ENCODE measurements around the gene TRIM67. TPM values are rescaled to one million over a fixed set of nuclear protein-coding genes. Genes with fewer than 3 reads are reported as not detected.

TRIM67 gene
- total RNA-seq, 1 experiment from 2014 or later, result not detected

DNA sequence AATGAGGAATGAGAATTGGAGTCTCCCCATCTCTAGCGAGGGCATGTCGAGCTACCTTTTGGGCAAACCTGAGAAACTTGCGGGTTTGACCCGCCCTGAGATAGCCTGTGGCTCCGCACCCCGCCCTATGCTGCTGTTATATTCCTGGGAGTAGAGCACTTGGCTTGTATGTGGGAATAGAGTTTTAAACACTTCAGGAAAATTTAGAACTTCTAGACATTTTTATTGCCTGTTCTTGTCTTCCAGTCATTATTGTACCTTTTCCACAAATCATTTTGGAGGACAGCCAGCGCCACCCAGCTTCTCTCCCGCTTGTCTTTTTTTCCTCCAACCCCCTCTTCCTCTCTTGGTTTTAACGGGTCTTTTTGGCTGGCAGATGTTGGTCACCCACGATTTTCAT, 79.9 kb downstream of the TRIM67 start:
- Histone ChIP-seq H4K20me1 (ENCODE audit: insufficient read depth) (no peaks in the 10 kb centered on the region), H3K27ac (peak overlapping the region; percentile 6; the same call in 1 of the 2 replicates), H3K9me3 (ENCODE audit: insufficient read depth, low read depth) (no peaks in the 10 kb centered on the region), H3K79me2 (ENCODE audit: low read depth) (peaks cover 60% of the 10 kb centered on the region), H2AFZ (peak overlapping the region; percentile 100), H3K4me3 (peak overlapping the region; percentile 98), H3K4me2 (peak overlapping the region; percentile 92), H3K9me2 (ENCODE audit: insufficient read depth) (no peaks in the 10 kb centered on the region), H3K27me3 (ENCODE audit: insufficient read depth, low read depth) (no peaks in the 10 kb centered on the region), H3F3A (ENCODE audit: insufficient read depth, low read depth) (no peaks in the 10 kb centered on the region), H3K4me1 (replicated peaks; ENCODE audit: insufficient read depth) (peaks cover 19% of the 10 kb centered on the region), H3K36me3 (ENCODE audit: low read depth) (peaks cover 21% of the 10 kb centered on the region; the same call in 1 of the 2 replicates)
- intact Hi-C loops (cut with micrococcal nuclease; ENCODE audit: unreplicated experiment), result loop anchor here (1.0 to 5.0 kb wide), 3 partner anchors 30 to 286 kb away; partner anchors contain the start of gene TSNAX
- peak in 1 of 2 experiments; percentile 8 for DNase-seq
- no TSS peak for BruUV-seq (replicated peaks)
- ChIA-PET POLR2A (ENCODE audit: unreplicated experiment) (interaction anchor here (0.6 to 0.9 kb wide), 3 partner anchors 14 to 373 kb away, joined by 4 to 15 read pairs (median 4); partner anchors contain the start of genes EXOC8 and SPRTN), CTCF (interaction anchor here (0.6 to 0.7 kb wide), 2 partner anchors 8 to 155 kb away, joined by 3 to 4 read pairs; no protein-coding TSS in a partner anchor)
- TF ChIP-seq, protein P1, sequence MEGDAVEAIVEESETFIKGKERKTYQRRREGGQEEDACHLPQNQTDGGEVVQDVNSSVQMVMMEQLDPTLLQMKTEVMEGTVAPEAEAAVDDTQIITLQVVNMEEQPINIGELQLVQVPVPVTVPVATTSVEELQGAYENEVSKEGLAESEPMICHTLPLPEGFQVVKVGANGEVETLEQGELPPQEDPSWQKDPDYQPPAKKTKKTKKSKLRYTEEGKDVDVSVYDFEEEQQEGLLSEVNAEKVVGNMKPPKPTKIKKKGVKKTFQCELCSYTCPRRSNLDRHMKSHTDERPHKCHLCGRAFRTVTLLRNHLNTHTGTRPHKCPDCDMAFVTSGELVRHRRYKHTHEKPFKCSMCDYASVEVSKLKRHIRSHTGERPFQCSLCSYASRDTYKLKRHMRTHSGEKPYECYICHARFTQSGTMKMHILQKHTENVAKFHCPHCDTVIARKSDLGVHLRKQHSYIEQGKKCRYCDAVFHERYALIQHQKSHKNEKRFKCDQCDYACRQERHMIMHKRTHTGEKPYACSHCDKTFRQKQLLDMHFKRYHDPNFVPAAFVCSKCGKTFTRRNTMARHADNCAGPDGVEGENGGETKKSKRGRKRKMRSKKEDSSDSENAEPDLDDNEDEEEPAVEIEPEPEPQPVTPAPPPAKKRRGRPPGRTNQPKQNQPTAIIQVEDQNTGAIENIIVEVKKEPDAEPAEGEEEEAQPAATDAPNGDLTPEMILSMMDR (conservative IDR thresholded peaks at IDR 0.05), result no peak
- TF ChIP-seq EZH2 (IDR thresholded peaks at IDR 0.05; ENCODE audit: low read depth), result no peak

DNA sequence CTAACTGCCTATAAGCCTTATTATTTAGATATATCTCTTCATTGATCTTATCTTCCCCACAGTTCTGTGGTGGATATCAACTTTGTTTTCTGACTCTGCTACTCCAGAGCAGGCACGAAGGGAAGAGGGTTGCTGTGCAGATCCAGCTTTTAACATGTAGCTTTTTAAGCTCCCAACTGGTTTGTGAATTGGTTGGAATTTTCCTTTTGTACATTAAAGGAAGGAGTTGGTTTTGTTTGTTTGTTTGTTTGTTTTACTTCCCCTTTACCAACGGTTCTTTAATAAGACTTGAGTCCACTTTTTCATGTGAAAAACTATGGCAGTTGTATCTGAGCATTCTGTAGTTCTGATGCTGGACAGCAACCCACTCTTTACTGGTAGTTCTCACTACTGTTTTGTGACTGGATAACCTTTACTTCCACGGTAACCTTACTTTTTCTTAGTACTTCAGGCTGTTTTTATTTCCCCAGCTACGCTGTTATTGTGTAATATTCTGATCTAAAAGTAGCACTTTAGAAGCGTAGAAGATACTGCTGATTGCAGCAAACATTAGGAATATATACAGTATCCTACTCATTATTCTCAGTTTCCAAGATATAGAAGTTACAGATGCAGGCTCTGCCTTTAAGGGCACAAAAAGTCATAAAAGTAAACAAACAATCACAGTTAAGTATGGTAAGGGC, 80.8 kb downstream of the TRIM67 start:
- no peak for DNase-seq
- H3K4me1 ChIP-seq (replicated peaks; ENCODE audit: insufficient read depth), result peaks cover 19% of the 10 kb centered on the region
- H3K36me3 ChIP-seq (ENCODE audit: low read depth), result peaks cover 19% of the 10 kb centered on the region; the same call in 1 of the 2 replicates
- H3K4me2 ChIP-seq, result peak overlapping the region; percentile 92
- no peaks in the 10 kb centered on the region for H3K9me2 ChIP-seq (ENCODE audit: insufficient read depth)
- H2AFZ ChIP-seq, result peak overlapping the region; percentile 100; the same call in 1 of the 2 replicates
- H3K4me3 ChIP-seq, result peak overlapping the region; percentile 98
- H3K27me3 ChIP-seq (ENCODE audit: insufficient read depth, low read depth), result no peaks in the 10 kb centered on the region
- no peak overlapping the region for H3K27ac ChIP-seq
- no peaks in the 10 kb centered on the region for H3F3A ChIP-seq (ENCODE audit: insufficient read depth, low read depth)
- H4K20me1 ChIP-seq (ENCODE audit: insufficient read depth), result no peaks in the 10 kb centered on the region
- H3K79me2 ChIP-seq (ENCODE audit: low read depth), result peaks cover 64% of the 10 kb centered on the region
- POLR2A ChIA-PET (ENCODE audit: unreplicated experiment), result no interaction called here
- BruUV-seq (replicated peaks), result no TSS peak
- TF ChIP-seq, protein P1 (conservative IDR thresholded peaks at IDR 0.05), result no peak
- TF ChIP-seq EZH2 (IDR thresholded peaks at IDR 0.05; ENCODE audit: low read depth), result no peak
- intact Hi-C loops (cut with micrococcal nuclease; ENCODE audit: unreplicated experiment), result loop anchor here (5.0 kb wide), 1 partner anchor 285 kb away; the partner anchor contains the start of gene TSNAX
- H3K9me3 ChIP-seq (ENCODE audit: insufficient read depth, low read depth), result no peaks in the 10 kb centered on the region
- CTCF ChIA-PET, result interaction anchor here (0.5 to 0.6 kb wide), 2 partner anchors 7 to 15 kb away, joined by 3 read pairs; no protein-coding TSS in a partner anchor

DNA sequence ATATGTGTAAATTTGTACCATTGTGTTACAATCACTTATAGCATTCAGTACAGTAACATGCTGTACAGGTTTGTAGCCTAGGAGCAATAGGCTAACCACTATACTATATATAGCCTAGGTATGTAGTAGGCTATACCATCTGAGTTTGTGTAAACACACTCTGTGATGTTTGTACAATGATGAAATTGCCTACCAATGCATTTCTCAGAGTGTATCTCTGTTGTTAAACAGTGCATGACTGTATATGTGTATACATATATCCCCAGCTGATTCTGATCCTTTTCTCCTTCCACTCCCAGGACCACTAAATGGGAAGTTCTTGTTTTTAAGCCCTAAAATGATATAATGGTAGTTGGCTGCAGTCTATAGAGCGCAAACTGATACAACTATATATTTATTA, 86.9 kb downstream of the TRIM67 start:
- no peaks in the 10 kb centered on the region for H3K4me1 ChIP-seq (replicated peaks; ENCODE audit: insufficient read depth)
- no peak overlapping the region for H3K4me3 ChIP-seq
- H3K4me2 ChIP-seq, result no peak overlapping the region
- H3F3A ChIP-seq (ENCODE audit: insufficient read depth, low read depth), result no peaks in the 10 kb centered on the region
- no peaks in the 10 kb centered on the region for H3K9me2 ChIP-seq (ENCODE audit: insufficient read depth)
- CTCF ChIA-PET, result no interaction called here
- no peak overlapping the region for H2AFZ ChIP-seq
- TF ChIP-seq, protein P1 (conservative IDR thresholded peaks at IDR 0.05), result no peak
- TF ChIP-seq EZH2 (IDR thresholded peaks at IDR 0.05; ENCODE audit: low read depth), result no peak
- intact Hi-C loops (cut with micrococcal nuclease; ENCODE audit: unreplicated experiment), result no loop called here
- POLR2A ChIA-PET (ENCODE audit: unreplicated experiment), result no interaction called here
- 0 out of 2 replicates have a peak, but pooled peaks cover 4% of the 10 kb centered on the region for H4K20me1 ChIP-seq (ENCODE audit: insufficient read depth)
- BruUV-seq (replicated peaks), result no TSS peak
- peaks cover 21% of the 10 kb centered on the region; the same call in 1 of the 2 replicates for H3K79me2 ChIP-seq (ENCODE audit: low read depth)
- no peak for DNase-seq
- no peaks in the 10 kb centered on the region for H3K9me3 ChIP-seq (ENCODE audit: insufficient read depth, low read depth)
- H3K27ac ChIP-seq, result no peak overlapping the region
- 0 out of 2 replicates have a peak, but pooled peaks cover 14% of the 10 kb centered on the region for H3K36me3 ChIP-seq (ENCODE audit: low read depth)
- H3K27me3 ChIP-seq (ENCODE audit: insufficient read depth, low read depth), result no peaks in the 10 kb centered on the region
